Keratinocyte (primary cell): ENCODE data around the gene PCDH7.

Source experiments
- CTCF ChIP-seq, 3 experiments: IDR thresholded peaks in 1 of 3; conservative IDR thresholded peaks in 1 of 3; optimal IDR thresholded peaks in 1 of 3; 2 replicates in 2 of 3; 3 replicates in 1 of 3; pipeline versions ENCODE3 to v1.5.1; 2011; ENCODE audit warnings: low read length in 3 of 3, mild to moderate bottlenecking in 3 of 3, moderate library complexity in 2 of 3, control low read depth in 1 of 3, inconsistent platforms in 1 of 3; ENCODE audit not compliant: insufficient read depth in 2 of 3; ENCODE audit errors: extremely low read depth in 1 of 3
- EZH2 ChIP-seq: IDR thresholded peaks from one replicate; pipeline ENCODE4 v1.6.1; 2012; ENCODE audit warnings: inconsistent platforms, mild to moderate bottlenecking, low read length, moderate library complexity

GRCh38 chr4:30757357-30757756, 37.2 kb downstream of the PCDH7 start:
- TF ChIP-seq CTCF (optimal IDR thresholded peaks at IDR 0.05 in 1 of 3, IDR thresholded peaks at IDR 0.05 in 1 of 3, conservative IDR thresholded peaks at IDR 0.05 in 1 of 3; ENCODE audit: extremely low read depth in 1 of 3, insufficient read depth in 2 of 3, low read length in 3 of 3): no peak
- no peak for TF ChIP-seq EZH2
